Activated CD8-positive, alpha-beta memory T cell treated with anti-CD3 and anti-CD28 coated beads for 4 hours (primary cell): ENCODE results near the gene SMAD9.

Experiments
- DNase-seq, 2 donors: peaks; one replicate each; pipeline ENCODE4 v3.0.0-alpha.2; 2020; ENCODE audit warnings: low read depth in 2 of 2

SMAD9 gene

DNA sequence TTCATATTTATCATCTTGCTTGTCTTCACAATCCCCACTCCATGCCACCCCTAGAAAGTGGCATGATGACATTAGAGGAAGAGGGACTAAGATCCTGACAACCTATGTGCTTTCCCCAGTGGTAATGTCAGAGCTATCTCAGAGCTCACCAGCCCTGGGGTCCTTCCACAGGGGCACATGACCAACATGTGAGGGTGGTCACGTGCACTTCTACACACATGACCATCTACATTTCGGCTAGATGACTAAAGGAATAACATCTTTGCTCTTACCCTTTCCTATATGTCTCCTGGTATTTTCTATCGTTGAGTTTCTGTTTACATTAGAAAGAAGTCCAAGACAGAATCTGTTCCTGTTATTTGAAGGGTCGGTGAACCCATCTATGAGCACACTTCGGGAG lies 54.8 kb downstream of the SMAD9 start:
- no peak for DNase-seq

DNA sequence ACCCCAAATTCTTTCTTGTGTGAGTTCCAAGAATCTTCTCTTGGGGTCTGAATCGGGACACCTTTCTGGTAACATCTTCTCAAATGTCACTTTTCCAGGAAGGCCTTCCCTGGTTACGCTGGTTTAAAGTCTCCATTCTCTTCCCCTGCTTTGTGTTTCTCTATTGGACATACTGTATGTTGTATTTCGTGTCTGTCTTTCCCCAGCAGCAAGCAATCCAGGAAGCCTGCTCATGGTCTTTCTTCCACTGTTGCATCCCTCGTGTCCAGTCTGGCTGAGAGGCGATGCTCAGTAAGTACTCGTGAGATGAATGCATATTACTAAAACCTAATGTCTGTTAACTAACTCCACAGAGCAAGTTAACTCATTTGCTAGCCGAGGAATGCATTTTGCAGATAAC lies 57.3 kb downstream of the SMAD9 start:
- DNase-seq: no peak

DNA sequence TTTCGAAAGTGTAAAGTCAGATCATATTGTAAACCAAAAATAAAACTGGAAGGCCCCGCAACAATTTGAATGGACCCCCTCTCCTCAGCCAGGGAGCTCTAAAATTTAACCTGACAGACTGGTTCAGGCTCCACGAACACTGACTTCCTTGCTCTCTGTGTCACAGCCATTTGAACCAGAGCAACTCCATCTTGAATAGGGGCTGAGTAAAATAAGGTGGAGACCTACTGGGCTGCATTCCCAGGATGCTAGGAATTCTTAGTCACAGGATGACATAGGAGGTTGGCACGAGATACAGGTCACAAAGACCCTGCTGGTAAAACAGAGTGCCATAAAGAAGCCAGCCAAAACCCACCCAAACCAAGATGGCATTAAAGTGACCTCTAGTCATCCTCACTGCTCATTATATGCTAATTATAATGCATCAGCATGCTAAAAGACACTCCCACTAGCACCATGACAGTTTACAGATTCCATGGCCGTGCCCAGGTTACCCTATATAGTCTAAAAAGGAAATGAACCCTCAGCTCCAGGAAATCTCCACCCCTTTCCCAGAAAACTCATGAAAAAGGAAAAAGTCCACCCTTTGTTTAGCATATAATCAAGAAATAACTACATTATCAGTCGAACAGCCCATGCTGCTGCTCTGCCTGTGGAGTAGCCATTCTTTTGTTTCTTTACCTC lies 57.9 kb downstream of the SMAD9 start:
- DNase-seq: no peak

DNA sequence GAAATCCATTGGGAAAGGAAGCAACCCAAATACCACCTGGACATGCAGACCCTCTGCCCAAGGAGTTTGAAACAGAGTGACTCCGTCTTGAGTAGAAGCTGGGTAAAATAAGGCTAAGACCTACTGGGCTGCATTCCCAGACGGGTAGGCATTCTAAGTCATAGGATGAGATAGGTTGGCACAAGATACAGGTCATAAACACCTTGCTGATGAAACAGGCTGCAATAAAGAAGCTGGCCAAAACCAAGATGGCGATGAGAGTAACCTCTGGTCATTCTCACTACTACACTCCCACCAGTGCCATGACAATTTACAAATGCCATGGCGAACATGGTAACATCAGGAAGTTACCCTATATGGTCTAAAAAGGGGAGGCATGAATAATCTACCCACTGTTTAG lies 60.8 kb downstream of the SMAD9 start:
- DNase-seq: no peak

DNA sequence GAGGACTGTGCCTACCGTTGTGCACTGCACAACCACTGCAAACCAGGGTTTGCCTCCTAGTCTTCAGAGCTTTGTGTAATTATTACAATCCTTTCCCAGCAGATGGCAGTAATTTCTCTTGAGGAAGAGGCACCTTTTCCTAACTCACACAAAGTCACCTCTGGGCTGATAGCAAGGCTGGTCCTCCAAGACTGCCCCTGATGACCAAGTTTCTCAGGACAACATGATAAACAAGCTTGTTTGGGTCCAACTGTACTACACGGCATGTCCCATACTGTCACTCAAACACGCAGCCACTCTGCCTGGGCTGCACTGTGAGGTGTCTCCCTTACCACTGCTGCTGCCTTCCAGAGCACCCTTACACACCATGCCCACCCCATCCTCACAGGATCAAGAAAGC lies 61.7 kb downstream of the SMAD9 start:
- no peak for DNase-seq

DNA sequence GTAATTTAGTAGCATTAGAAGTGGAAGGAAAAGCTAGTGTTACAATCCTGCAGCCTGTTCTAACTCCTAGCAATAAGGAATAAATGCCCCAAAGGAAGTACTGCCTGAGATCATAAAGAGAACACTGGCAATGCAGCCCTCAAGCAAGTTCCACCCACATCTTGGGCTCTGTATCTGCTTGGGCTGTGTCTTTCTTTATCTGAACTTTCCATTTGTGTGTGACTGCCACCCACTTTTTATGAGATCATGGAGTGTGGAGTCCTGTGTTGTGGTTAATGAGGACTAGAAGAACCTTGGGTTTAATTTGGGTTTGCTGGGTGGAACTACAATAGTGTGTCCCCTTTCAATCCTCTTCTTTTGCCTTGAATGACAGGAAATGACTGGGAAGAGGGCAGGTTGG lies 62.8 kb downstream of the SMAD9 start:
- DNase-seq: no peak

DNA sequence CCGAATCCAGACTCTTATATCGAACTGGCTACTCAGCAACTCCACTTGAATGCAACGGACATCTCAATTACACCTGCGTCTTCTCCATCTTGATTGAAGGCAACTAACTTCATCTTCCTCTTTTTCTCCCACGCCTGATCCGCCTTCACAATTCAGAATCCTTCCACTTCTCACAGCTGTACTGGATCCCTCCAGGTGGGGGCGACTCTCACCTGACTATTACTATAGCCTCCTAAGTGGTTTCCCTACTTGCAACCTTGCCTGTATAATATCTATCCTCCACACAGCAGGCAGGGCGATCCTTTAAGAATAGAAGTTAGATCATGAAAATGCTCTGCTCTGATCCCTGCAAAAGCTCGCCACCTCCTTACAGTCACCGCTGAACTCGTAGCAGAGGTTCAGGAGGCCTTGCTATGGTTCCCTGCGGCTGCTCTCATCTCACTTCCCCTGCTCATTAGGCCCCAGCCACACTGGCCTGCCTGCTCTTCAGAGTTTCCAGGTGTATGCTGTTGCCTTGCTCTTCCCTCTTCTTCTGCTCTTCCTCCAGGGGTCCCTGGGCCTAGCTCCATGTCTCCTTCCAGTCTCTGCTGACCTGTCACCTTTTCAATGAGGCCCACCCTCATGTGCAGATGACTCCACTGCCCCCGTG lies 69.1 kb downstream of the SMAD9 start:
- DNase-seq: no peak

DNA sequence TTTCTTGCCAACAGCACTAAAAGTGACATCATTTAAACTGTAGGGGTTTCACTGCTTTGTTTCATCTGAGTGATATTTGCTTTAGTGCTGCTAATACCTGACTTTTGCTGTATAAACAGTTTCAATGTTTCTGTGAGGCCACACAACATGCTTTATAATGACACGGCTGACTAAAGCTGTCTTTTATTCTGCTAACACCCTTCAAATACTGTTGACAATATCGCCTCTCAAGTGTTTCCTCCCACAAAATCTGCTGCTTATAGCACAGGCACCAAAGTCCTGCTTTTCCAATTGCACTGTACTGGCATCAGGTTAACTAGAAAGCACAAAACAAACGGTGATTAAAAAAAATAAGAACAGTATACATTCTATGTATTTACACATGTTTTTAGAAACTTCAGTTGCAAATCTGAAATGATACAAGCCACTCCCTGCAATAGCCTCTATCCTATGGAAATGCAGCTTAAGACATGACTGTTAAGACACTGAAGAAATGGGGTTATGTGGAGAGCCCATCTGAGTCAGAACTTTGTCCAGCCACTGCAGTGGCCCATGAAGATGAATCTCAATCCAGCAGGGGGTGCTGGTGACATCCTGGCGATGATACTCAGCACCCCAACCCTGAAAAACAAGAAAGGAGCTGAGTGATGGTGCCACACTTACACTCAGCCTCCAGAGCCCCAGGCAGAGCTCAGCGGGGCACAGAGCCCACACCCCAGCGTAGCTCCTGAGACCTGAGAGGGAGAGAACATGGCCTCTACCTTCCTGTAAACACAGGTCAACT lies 71.6 kb downstream of the SMAD9 start:
- no peak for DNase-seq

DNA sequence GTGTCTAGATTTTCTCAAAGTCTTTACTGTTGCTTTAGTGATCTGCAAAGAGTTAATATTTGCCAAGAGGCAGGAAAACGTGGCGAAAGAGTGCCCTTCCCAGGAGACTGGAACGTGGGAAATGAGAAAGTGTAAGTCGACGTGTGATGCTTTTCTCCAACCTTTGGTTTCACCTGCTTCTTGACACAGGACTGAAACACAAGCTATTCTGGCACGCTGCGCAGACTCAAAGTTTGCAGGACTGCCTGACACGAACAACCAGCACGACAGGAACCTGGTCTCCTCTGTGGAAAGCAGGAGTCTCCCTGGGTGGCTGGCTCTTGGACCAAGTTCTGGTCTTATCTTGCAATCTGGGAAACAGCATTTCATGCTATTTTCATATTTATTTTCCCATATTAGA lies 72.4 kb downstream of the SMAD9 start:
- DNase-seq: no peak

DNA sequence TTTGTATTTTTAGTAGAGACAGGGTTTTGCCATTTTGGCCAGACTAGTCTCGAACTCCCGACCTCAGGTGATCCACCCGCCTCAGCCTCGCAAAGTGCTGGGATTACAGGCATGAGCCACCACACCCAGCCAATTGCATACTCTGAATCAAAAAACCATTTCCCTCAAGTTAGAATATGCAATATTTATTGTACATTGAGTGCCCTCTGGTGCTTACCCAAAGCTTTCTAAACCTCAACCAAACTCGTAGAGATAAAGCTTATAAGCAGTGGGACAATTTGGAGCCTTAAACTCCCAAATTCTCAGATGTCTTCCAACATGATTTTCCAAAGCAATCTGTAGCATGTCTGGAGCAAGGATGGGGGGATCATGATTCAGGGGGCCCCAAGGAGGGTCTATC lies 78.6 kb downstream of the SMAD9 start:
- no peak for DNase-seq

DNA sequence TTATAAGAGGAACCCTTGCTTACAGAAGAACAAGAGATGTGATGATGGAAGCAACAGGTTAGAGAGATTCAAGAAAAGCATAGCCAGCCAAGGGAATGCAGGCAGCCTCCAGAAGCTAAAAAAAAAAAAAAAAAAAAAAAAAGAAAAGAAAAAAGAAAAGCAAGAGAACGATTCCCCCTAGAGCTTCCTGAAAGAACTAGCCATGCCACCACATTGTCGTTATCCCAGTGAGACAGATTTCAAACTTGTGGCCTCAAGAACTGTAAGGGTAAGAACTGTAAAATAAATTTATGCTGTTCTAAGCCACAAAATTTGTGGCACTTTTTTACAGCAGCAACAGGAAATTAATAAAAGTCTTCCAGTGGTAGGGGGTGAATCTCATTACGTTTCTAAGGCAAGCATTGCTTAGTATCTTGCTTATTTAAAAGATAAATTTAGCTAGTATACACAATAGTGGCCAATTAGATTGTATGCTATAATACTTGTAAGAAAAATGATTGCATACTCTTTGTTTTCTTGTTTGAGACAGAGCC lies 79.3 kb downstream of the SMAD9 start:
- no peak for DNase-seq

DNA sequence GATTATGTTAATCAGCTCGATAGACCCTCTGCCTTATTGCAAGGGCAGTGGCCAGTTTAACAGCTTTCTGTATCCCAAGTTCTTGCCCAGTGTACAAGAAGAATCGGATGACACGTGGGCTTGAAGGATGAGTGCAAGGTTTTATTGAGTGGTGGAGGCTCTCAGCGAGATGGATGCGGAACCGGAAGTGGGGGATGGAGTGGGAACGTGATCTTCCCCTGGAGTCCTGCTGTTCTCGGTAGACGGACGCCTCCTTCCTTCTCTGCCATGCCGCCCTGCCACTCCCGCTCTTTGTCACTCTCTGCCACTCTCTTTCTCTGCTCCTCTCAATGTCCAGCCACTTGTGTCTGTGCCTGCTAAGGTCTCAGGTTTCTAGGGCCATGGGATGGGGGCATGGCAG lies 80.1 kb downstream of the SMAD9 start:
- no peak for DNase-seq

DNA sequence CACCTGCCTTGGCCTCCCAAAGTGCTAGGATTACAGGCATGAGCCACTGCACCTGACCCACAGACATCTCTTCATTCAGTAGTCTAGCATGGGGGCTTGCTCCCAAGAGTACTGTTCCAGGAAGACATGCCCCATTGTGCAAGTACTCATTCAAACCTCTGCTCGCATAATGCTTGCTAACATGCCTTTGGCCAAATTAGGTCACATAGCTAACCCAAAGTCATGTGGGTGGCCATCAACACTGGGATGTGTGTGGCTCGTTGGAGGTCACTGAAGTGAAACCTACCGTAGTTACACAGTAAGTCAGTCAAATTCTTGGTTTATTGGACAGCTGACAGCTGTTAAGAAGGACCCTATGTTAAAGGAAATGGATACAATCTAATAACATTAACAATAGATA lies 80.8 kb downstream of the SMAD9 start:
- DNase-seq: no peak

DNA sequence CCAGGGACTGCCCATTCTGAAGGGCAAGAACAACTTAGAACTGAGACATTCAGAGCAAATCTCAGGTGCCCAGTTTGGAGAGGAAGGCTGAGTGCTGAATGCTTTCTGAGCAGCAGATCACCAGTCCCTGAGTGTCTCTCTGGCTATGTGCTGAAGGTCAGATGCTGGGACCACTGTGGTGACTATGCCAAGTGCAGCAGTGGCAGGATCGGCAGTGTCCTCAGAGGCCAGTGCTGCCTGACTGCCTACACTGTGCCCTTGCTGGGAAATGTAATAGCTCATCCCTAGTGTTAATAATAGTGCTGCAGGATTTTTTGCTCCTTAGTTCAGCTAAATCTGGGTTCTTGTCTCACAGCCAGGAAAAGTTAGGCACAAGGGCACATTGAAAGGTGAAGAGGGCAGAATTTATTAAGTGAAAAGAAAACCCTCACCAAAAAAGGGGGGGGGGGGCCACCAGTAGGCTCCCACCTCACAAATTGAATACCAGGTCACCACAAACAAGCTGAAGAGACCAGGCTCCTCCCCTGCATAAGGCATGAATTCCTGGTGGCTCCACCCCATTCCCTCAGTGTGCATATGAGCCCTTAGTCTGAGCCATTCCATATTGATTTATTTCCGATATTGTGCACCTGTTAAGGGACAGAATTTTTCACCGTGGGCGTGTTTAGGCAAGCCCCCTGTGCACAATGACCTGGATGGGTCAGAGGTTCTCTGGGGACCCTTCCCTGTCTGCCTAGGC lies 82.5 kb downstream of the SMAD9 start:
- no peak for DNase-seq

DNA sequence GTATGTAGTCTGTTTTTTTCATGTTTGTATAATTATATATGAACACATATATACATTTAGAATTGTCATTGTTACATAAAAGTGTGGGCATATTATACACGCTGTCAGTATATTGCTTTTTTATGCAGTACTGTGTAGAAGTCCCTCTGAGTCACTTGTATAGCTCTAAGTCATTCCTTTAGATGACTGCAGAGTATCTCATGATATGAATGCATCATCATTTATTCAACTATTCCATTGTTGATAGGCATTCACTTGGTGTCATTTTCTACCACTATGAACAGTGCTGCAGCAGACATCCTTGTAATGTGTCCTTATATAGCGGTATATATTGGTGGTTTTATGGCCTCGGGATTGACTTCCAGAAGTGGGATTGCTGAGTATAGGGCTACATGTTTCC lies 85.7 kb downstream of the SMAD9 start:
- no peak for DNase-seq

DNA sequence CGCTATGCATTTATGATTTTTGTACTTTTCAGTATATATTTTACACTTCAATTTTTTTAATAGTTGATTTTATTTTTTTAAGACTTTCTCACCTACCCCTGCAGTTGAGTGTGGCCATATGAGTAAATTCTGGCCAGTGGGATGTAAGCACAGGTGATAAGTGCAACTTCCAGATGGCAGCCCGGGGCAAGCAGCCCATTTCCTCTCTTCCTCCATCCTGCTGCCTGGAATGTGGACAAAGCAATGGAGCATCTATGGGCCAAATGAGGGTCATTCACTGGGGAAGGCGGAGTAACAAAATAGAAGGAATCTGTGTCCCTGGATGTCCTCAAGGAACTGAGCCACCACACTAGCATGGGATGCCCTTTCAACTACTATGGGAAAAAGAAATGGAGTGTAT lies 88.7 kb downstream of the SMAD9 start:
- no peak for DNase-seq

DNA sequence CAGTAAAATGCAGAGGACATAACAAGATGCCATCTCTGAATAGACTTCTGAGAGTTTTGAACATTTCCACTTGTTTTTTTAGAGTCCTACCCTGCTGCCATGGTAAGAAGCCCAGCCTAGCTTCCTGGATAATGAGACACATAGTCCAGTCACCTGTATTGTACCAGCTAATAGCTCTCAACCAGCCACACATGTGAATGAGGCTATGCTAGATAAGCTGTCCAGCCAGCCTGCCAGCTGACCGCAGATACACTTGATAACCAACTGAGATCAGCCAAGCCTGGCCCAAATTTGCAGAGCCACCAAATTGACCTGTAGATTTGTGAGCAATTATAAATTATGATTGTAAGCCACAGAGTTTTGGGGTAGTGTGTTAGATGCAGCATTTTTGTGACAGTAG lies 90.3 kb downstream of the SMAD9 start:
- no peak for DNase-seq

DNA sequence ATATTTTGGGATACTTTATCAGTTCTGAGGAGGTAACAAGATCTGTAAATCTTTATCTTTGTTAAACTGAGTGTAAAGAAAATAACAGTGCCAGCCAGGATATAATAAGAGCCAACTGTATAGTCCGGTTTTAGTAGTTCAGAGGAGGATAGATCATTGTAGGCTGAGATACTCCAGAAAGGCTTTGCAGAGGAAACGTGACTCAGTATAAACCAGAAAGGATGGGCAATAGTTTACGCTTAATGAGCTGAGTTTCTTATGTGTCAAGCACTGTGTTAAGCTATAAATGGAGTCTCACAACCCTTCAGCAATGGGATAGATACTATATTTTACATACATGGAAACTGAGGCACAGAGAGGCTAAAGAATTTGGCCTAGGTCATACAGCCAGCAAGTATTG lies 97.3 kb downstream of the SMAD9 start:
- DNase-seq: no peak

DNA sequence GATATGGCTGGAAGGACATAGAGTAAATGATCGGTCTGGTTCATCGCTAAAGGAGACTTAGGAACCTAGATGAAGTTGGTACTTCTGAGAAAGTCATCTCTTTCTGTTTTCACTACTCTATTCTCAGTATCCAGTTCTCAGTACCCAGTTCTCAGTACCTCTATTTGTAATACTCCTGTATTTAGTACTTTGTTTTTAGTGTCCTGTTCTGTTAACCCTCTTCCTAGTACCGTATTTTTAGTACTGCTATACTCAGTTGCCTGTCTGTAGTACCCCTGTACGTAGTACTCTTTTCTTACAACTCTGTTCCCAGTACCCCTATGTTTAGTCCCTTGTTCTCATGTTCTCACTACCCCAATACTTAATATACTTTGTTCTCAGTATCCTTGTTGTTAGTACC lies 99.8 kb downstream of the SMAD9 start:
- no peak for DNase-seq

DNA sequence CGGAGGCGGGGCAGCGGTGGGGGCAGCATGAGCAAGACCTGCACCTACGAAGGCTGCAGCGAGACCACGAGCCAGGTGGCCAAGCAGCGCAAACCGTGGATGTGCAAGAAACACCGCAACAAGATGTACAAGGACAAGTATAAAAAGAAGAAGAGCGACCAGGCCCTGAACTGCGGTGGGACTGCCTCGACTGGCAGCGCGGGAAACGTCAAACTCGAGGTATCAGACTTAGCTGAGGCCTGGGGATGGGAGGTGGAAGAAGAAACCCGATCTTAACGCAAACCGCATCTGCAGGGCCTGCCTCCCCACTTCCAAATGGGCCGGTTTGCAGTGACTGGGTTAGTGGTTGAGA lies 100.3 kb downstream of the SMAD9 start:
- peak in 1 of 2 donors; percentile 4 for DNase-seq

DNA sequence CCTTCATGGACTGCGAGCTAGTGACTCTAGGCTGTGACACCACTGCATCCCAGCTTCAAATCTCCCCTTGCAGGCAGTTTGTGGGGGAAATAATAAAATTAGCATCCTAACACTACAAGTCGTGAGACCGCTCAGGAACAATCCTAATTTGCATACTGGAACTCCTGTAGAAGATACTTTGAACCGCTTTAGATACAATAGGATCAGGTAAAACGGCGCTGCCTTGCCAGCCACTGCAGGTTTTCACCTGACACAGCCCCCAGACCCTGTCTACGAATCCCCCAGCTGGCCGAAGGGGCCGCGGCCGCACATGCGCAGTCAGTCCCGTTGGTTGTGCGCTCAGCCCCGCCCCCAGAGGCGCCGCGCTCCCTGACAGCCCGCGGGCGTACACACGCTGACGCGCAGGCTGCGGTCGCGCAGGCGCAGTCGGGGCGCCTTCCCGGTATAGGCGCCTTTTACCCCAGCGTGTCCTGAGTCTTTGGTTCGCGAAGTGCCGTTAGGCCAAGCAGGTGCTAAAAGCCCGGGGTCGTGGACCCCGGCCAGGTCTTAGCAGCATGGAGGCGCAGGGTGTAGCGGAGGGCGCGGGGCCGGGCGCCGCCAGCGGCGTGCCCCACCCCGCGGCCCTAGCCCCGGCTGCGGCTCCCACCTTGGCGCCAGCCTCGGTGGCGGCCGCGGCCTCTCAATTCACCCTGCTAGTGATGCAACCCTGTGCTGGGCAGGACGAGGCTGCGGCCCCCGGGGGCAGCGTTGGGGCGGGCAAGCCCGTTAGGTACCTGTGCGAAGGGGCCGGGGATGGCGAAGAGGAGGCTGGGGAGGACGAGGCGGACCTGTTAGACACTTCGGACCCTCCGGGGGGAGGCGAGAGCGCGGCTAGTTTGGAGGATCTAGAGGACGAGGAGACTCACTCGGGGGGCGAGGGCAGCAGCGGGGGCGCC lies 101.0 kb downstream of the SMAD9 start, which contains the start of gene RFXAP:
Gene RFXAP, plus strand, starts transcription at position 419 of the 935 bp plus-strand sequence. Its CDS starts 136 bp downstream, at position 555.
- DNase-seq: peak; percentile 81 to 85
